ENCODE measurements around the gene CDC42SE1.

CDC42SE1 gene

GRCh38 chr1:151065089-151065645, 5.7 kb upstream of the CDC42SE1 start:
- Histone ChIP-seq H3K27me3 (replicated peaks; ENCODE audit: control insufficient read depth, insufficient read depth, low read length) (no peaks in the 10 kb centered on the region), H3K4me3 (replicated peaks; ENCODE audit: low read depth, low read length) (no peak overlapping the region), H3K36me3 (ENCODE audit: control insufficient read depth, insufficient read depth, low read length) (no peaks in the 10 kb centered on the region)
- no peak for DNase-seq (ENCODE audit: extremely low read depth, insufficient read length)
- TF ChIP-seq CTCF (IDR thresholded peaks at IDR 0.05; ENCODE audit: insufficient read depth, low read length, poor library complexity, severe bottlenecking), result no peak

- no peaks in the 10 kb centered on the region for H3K36me3 ChIP-seq (ENCODE audit: control insufficient read depth, insufficient read depth, low read length)
- no peaks in the 10 kb centered on the region for H3K27me3 ChIP-seq (replicated peaks; ENCODE audit: control insufficient read depth, insufficient read depth, low read length)
- no peak overlapping the region for H3K4me3 ChIP-seq (replicated peaks; ENCODE audit: low read depth, low read length)
- no peak for DNase-seq (ENCODE audit: extremely low read depth, insufficient read length)
- TF ChIP-seq CTCF (IDR thresholded peaks at IDR 0.05; ENCODE audit: insufficient read depth, low read length, poor library complexity, severe bottlenecking), result no peak
These were observed 3.4 kb upstream of the CDC42SE1 start for GRCh38 chr1:151062741-151063371.

- Histone ChIP-seq H3K4me3 (replicated peaks; ENCODE audit: low read depth, low read length) (no peak overlapping the region), H3K27me3 (replicated peaks; ENCODE audit: control insufficient read depth, insufficient read depth, low read length) (no peaks in the 10 kb centered on the region), H3K36me3 (ENCODE audit: control insufficient read depth, insufficient read depth, low read length) (no peaks in the 10 kb centered on the region)
- TF ChIP-seq CTCF (IDR thresholded peaks at IDR 0.05; ENCODE audit: insufficient read depth, low read length, poor library complexity, severe bottlenecking), result no peak
- DNase-seq (ENCODE audit: extremely low read depth, insufficient read length), result no peak
These were observed 2.3 kb upstream of the CDC42SE1 start for GRCh38 chr1:151061704-151062103.

- Histone ChIP-seq H3K36me3 (ENCODE audit: control insufficient read depth, insufficient read depth, low read length) (peaks cover 3% of the 10 kb centered on the region), H3K4me3 (replicated peaks; ENCODE audit: low read depth, low read length) (peak overlapping the region; percentile 82), H3K27me3 (replicated peaks; ENCODE audit: control insufficient read depth, insufficient read depth, low read length) (no peaks in the 10 kb centered on the region)
- DNase-seq (ENCODE audit: extremely low read depth, insufficient read length), result no peak
- peak; percentile 16 for TF ChIP-seq CTCF (IDR thresholded peaks at IDR 0.05; ENCODE audit: insufficient read depth, low read length, poor library complexity, severe bottlenecking)
These were observed 1.4 kb upstream of the CDC42SE1 start for GRCh38 chr1:151060657-151061421.

- H3K36me3 ChIP-seq (ENCODE audit: control insufficient read depth, insufficient read depth, low read length), result peaks cover 10% of the 10 kb centered on the region
- TF ChIP-seq CTCF (IDR thresholded peaks at IDR 0.05; ENCODE audit: insufficient read depth, low read length, poor library complexity, severe bottlenecking), result no peak
- peak within 1 kb of the TSS; percentile 82 for H3K4me3 ChIP-seq (replicated peaks; ENCODE audit: low read depth, low read length)
- peak; percentile 30 for DNase-seq (ENCODE audit: extremely low read depth, insufficient read length)
- no peaks in the 10 kb centered on the region for H3K27me3 ChIP-seq (replicated peaks; ENCODE audit: control insufficient read depth, insufficient read depth, low read length)
These were observed 710 bp upstream of the CDC42SE1 start, which contains the start of gene MLLT11 for GRCh38 chr1:151060007-151060656. MLLT11 (plus strand) TSS chr1:151060397; CDS start chr1:151067225, 6,828 bp downstream.
